Ascending aorta (tissue), 2 donors: ENCODE measurements around the gene IL26. TPM values are rescaled to one million over a fixed set of nuclear protein-coding genes. Genes with fewer than 3 reads are reported as not detected.

Experiments used
- DNase-seq, 2 donors: peaks; one replicate each; pipeline ENCODE4 v3.0.0-alpha.2; 2019; ENCODE audit warnings: low spot score in 2 of 2
- H3K27ac ChIP-seq, 2 donors: fragments of 200-600 bp; sonication (generic); one replicate each; pipeline ENCODE4 v1.5.1; 2016 to 2017; ENCODE audit warnings: mild to moderate bottlenecking in 1 of 2
- H3K27me3 ChIP-seq: fragments of 200-600 bp; sonication (generic); one replicate; pipeline ENCODE4 v1.5.1; 2017
- H3K36me3 ChIP-seq, 2 donors: fragments of 200-600 bp; sonication (generic); one replicate each; pipeline ENCODE4 v1.5.1; 2016
- H3K4me1 ChIP-seq, 2 donors: fragments of 200-600 bp; sonication (generic); one replicate each; pipeline ENCODE4 v1.5.1; 2016 to 2017; ENCODE audit warnings: mild to moderate bottlenecking in 1 of 2
- H3K4me3 ChIP-seq, 2 donors: fragments of 200-600 bp; sonication (generic); one replicate each; pipeline ENCODE4 v1.5.1; 2016 to 2017; ENCODE audit warnings: mild to moderate bottlenecking in 1 of 2
- H3K9me3 ChIP-seq, 2 donors: fragments of 200-600 bp; sonication (generic); one replicate each; pipeline ENCODE4 v1.5.1; 2016
- CTCF ChIP-seq, 3 experiments: fragments of 200-600 bp in 2 of 3; fragments of 450-650 bp in 1 of 3; sonication (generic) in 2 of 3; IDR thresholded peaks; one replicate each; pipeline ENCODE4 v1.5.1; 2016 to 2019; ENCODE audit warnings: antibody characterized with exemption in 3 of 3, mild to moderate bottlenecking in 1 of 3, moderate library complexity in 1 of 3
- intact Hi-C: fragments of 100-400 bp; cut with DNase I; formaldehyde crosslinking; loops from one replicate; pipeline ENCODE4 v1.15.1; 2023
- total RNA-seq: library from RNA; depleted of rRNA; stranded (reverse); fragments of >200 nt; gene quantifications from one replicate; pipeline ENCODE4 v1.1.0, GENCODE V29; 2016

Gene IL26
- total RNA-seq, 1 donor from 2014 or later = not detected

DNA sequence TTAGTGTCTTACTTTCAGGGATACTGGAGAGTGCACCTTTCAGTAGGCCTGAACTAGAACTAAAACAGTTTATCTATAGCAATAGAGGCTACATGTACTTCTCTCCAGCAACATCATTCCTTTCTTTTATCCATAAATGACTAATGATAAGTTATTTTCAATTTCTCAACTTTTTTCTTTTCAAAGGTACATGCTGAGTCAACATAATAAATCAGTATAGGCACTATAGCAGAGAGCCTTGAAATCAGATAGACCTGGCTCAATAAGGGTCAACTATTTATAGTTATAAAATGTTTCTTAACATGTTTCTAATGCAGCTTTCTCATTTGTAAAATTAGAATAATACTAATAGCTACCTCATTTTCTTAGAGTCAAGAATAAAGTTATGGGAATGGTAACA lies 22.2 kb upstream of the IL26 start:
- intact Hi-C loops = no loop called here
- TF ChIP-seq CTCF (IDR thresholded peaks at IDR 0.05) = no peak
- Histone ChIP-seq H3K4me3 (no peak overlapping the region), H3K36me3 (no peaks in the 10 kb centered on the region), H3K4me1 (no peaks in the 10 kb centered on the region), H3K9me3 (no peaks in the 10 kb centered on the region), H3K27ac (no peak overlapping the region), H3K27me3 (no peaks in the 10 kb centered on the region)
- DNase-seq = no peak

DNA sequence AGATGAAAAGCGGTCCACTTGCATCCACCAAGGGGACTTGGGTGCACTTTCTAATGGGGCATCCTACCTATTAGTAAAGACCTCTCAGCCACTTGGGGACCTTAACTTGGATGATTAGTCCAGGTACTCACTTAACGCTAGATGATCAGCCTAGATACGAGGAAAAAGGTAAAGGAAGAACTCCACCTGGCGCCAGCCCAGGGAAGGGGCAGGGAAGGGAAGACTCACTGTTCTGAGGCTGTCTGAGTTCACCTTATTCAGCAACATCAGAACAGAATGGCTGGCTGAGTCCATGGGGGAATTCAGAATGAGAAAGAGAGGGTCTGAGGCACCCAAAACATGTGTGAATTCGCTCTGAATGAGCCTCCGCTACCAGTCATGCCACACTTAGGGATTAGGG lies 20.7 kb upstream of the IL26 start:
- Histone ChIP-seq H3K27me3 (no peaks in the 10 kb centered on the region), H3K36me3 (no peaks in the 10 kb centered on the region), H3K9me3 (no peaks in the 10 kb centered on the region), H3K4me1 (no peaks in the 10 kb centered on the region), H3K27ac (no peak overlapping the region), H3K4me3 (no peak overlapping the region)
- no peak for DNase-seq
- intact Hi-C loops = no loop called here
- no peak for TF ChIP-seq CTCF (IDR thresholded peaks at IDR 0.05)

- TF ChIP-seq CTCF (IDR thresholded peaks at IDR 0.05) = no peak
- no peak for DNase-seq
Observed at GRCh38 chr12:68245180-68246021, 19.8 kb upstream of the IL26 start.

DNA sequence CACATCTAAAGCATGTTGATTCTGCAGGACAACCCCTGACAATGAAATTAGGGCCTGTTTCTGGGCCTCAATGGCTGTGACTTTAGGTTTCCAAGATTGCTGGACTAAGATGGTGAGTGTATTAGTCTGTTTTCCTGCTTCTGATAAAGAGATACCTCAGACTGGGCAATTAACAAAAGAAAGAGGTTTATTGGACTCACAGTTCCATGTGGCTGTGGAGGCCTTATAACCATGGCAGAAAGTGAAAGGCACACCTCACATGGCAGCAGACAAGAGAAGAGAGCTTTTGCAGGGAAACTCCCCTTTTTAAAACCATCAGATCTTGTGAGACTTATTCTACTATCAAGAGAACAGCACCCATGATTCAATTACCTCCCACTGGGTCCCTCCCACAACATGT lies 17.2 kb upstream of the IL26 start:
- no peak overlapping the region for H3K27ac ChIP-seq
- DNase-seq = no peak
- H3K36me3 ChIP-seq = no peaks in the 10 kb centered on the region
- no peaks in the 10 kb centered on the region for H3K9me3 ChIP-seq
- H3K4me1 ChIP-seq = peaks cover 0 to 2% of the 10 kb centered on the region in 2 donors
- H3K4me3 ChIP-seq = no peak overlapping the region
- TF ChIP-seq CTCF (IDR thresholded peaks at IDR 0.05) = no peak
- intact Hi-C loops = no loop called here
- H3K27me3 ChIP-seq = no peaks in the 10 kb centered on the region

More at GRCh38 chr12:68245180-68246021, 19.8 kb upstream of the IL26 start:
- intact Hi-C loops = no loop called here
- Histone ChIP-seq H3K27ac (no peak overlapping the region), H3K36me3 (no peaks in the 10 kb centered on the region), H3K27me3 (no peaks in the 10 kb centered on the region), H3K4me3 (peak overlapping the region in 1 of 2 donors; percentile 43), H3K9me3 (no peaks in the 10 kb centered on the region), H3K4me1 (no peaks in the 10 kb centered on the region)

GRCh38 chr12:68240975-68241374 lies 15.4 kb upstream of the IL26 start:
- intact Hi-C loops = no loop called here
- Histone ChIP-seq H3K27ac (no peak overlapping the region), H3K4me1 (peaks cover 0 to 7% of the 10 kb centered on the region in 2 donors)

More at GRCh38 chr12:68240975-68241374, 15.4 kb upstream of the IL26 start:
- no peaks in the 10 kb centered on the region for H3K9me3 ChIP-seq
- H3K4me3 ChIP-seq = no peak overlapping the region
- H3K27me3 ChIP-seq = no peaks in the 10 kb centered on the region
- no peaks in the 10 kb centered on the region for H3K36me3 ChIP-seq
- no peak for DNase-seq
- TF ChIP-seq CTCF (IDR thresholded peaks at IDR 0.05) = no peak
